ENCODE data around the gene GORASP1.

Gene GORASP1

GRCh38 chr3:39127908-39128304 is 20.5 kb upstream of the GORASP1 start (continued):
- TF ChIP-seq ZNF701 (tag by site-specific recombination; IDR thresholded peaks at IDR 0.05): no peak
- TF ChIP-seq ZBTB20 (tag by site-specific recombination; IDR thresholded peaks at IDR 0.05): no peak
- TF ChIP-seq ZNF677 (tag by site-specific recombination; IDR thresholded peaks at IDR 0.05): no peak
- no peak for TF ChIP-seq ZNF621 (tag by site-specific recombination; IDR thresholded peaks at IDR 0.05)
- no peak for TF ChIP-seq REST (tag by site-specific recombination; IDR thresholded peaks at IDR 0.05)

GRCh38 chr3:39127269-39127907 is 20.0 kb upstream of the GORASP1 start:
- no peaks in the 10 kb centered on the region for H3K9me3 ChIP-seq (ENCODE audit: control insufficient read depth, insufficient read depth, low read depth, low read length)
- H3K27ac ChIP-seq (ENCODE audit: extremely low read depth, low read depth, low read length): no peak overlapping the region
- POLR2A ChIA-PET: interaction anchor here (0.8 to 1.3 kb wide), 2 partner anchors 20 to 50 kb away, joined by 3 to 5 read pairs; partner anchors contain the start of genes GORASP1 and TTC21A
- CTCF ChIA-PET: interaction anchor here (0.6 to 8.1 kb wide), 17 partner anchors 10 to 165 kb away, joined by 3 to 145 read pairs (median 5); partner anchors contain the start of genes CX3CR1, GORASP1 and TTC21A
- TF ChIP-seq ZBTB20 (tag by site-specific recombination; IDR thresholded peaks at IDR 0.05) (no peak), ZNF2 (tag by site-specific recombination; IDR thresholded peaks at IDR 0.05) (no peak), BCL6B (tag by site-specific recombination; IDR thresholded peaks at IDR 0.05) (no peak), ZSCAN16 (tag by site-specific recombination; IDR thresholded peaks at IDR 0.05) (no peak), ZNF114 (tag by site-specific recombination; IDR thresholded peaks at IDR 0.05) (no peak), SCRT1 (tag by site-specific recombination; IDR thresholded peaks at IDR 0.05; ENCODE audit: borderline replicate concordance) (no peak), ZNF580 (tag by site-specific recombination; IDR thresholded peaks at IDR 0.05) (no peak), YY2 (tag by site-specific recombination; IDR thresholded peaks at IDR 0.05) (no peak)
- TF ChIP-seq, protein P1, sequence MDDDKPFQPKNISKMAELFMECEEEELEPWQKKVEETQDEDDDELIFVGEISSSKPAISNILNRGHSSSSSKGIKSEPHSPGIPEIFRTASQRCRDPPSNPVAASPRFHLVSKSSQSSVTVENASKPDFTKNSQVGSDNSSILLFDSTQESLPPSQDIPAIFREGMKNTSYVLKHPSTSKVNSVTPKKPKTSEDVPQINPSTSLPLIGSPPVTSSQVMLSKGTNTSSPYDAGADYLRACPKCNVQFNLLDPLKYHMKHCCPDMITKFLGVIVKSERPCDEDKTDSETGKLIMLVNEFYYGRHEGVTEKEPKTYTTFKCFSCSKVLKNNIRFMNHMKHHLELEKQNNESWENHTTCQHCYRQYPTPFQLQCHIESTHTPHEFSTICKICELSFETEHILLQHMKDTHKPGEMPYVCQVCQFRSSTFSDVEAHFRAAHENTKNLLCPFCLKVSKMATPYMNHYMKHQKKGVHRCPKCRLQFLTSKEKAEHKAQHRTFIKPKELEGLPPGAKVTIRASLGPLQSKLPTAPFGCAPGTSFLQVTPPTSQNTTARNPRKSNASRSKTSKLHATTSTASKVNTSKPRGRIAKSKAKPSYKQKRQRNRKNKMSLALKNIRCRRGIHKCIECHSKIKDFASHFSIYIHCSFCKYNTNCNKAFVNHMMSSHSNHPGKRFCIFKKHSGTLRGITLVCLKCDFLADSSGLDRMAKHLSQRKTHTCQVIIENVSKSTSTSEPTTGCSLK (tag by site-specific recombination; IDR thresholded peaks at IDR 0.05): no peak
- TF ChIP-seq, protein P2, sequence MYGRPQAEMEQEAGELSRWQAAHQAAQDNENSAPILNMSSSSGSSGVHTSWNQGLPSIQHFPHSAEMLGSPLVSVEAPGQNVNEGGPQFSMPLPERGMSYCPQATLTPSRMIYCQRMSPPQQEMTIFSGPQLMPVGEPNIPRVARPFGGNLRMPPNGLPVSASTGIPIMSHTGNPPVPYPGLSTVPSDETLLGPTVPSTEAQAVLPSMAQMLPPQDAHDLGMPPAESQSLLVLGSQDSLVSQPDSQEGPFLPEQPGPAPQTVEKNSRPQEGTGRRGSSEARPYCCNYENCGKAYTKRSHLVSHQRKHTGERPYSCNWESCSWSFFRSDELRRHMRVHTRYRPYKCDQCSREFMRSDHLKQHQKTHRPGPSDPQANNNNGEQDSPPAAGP (tag by site-specific recombination; IDR thresholded peaks at IDR 0.05): no peak
- H3K36me3 ChIP-seq (ENCODE audit: control insufficient read depth in 2 of 2, insufficient read depth in 1 of 2, low read length in 2 of 2): no peaks in the 10 kb centered on the region
- H3K4me1 ChIP-seq (ENCODE audit: control insufficient read depth, insufficient read depth, low read length): no peaks in the 10 kb centered on the region
- H3K4me3 ChIP-seq (ENCODE audit: low read depth, low read length): no peak overlapping the region
